Panc1 (cell line): ENCODE data around the gene ZCRB1.

Experiments
- CTCF ChIP-seq: fragments of 450-650 bp; IDR thresholded peaks from 2 replicates; pipeline ENCODE4 v1.5.1; 2017; ENCODE audit warnings: mild to moderate bottlenecking
- REST ChIP-seq, 2 experiments: IDR thresholded peaks; 2 replicates each; pipeline ENCODE4 v1.6.1; 2011 to 2012; ENCODE audit warnings: low read depth in 2 of 2, control low read depth in 1 of 2, low read length in 1 of 2, mild to moderate bottlenecking in 1 of 2, moderate library complexity in 1 of 2; ENCODE audit not compliant: insufficient read depth in 1 of 2

- TF ChIP-seq CTCF (peak; percentile 80), REST (IDR thresholded peaks at IDR 0.05; ENCODE audit: insufficient read depth in 1 of 2, low read depth in 2 of 2, low read length in 1 of 2) (no peak)
Measured at GRCh38 chr12:42296503-42297109, 29.3 kb downstream of the ZCRB1 start.
